ENCODE measurements around the gene NR1H3. TPM values are rescaled to one million over a fixed set of nuclear protein-coding genes. Genes with fewer than 3 reads are reported as not detected.

Gene NR1H3
- total and polyA plus RNA-seq, 7 donors: 3.9 to 12.6 (median 6.2) TPM

GRCh38 chr11:47248664-47249377, 9.0 kb upstream of the NR1H3 start, which contains the start of gene ACP2:
TSS of gene ACP2 (minus strand) at chr11:47248814. CDS start at chr11:47248789, 25 bp downstream.
- H3K36me3 ChIP-seq (ENCODE audit: insufficient read depth in 1 of 2, low read depth in 1 of 2): peaks cover 0 to 39% of the 10 kb centered on the region in 2 donors
- peak; percentile 97 to 99 (median 98) for ATAC-seq
- H3K27me3 ChIP-seq (ENCODE audit: insufficient read depth in 3 of 3, low read length in 2 of 3): no peaks in the 10 kb centered on the region
- H3K4me3 ChIP-seq: peak within 1 kb of the TSS; percentile 66
- peaks cover 16% of the 10 kb centered on the region for H3K4me1 ChIP-seq
- no peaks in the 10 kb centered on the region for H3K9me3 ChIP-seq
- DNase-seq: peak; percentile 88 to 94
- WGBS, 3 donors: 0 to 1% (median 0%) methylated on average over 45 of the region's 45 CpGs
- peak within 1 kb of the TSS; percentile 89 for H3K27ac ChIP-seq
- TF ChIP-seq, protein P1, sequence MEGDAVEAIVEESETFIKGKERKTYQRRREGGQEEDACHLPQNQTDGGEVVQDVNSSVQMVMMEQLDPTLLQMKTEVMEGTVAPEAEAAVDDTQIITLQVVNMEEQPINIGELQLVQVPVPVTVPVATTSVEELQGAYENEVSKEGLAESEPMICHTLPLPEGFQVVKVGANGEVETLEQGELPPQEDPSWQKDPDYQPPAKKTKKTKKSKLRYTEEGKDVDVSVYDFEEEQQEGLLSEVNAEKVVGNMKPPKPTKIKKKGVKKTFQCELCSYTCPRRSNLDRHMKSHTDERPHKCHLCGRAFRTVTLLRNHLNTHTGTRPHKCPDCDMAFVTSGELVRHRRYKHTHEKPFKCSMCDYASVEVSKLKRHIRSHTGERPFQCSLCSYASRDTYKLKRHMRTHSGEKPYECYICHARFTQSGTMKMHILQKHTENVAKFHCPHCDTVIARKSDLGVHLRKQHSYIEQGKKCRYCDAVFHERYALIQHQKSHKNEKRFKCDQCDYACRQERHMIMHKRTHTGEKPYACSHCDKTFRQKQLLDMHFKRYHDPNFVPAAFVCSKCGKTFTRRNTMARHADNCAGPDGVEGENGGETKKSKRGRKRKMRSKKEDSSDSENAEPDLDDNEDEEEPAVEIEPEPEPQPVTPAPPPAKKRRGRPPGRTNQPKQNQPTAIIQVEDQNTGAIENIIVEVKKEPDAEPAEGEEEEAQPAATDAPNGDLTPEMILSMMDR (IDR thresholded peaks at IDR 0.05): no peak
- intact Hi-C loops (cut with DNase I): loop anchor here in 1 of 2 donors (5.0 kb wide), 1 partner anchor 62 kb away; the partner anchor contains the start of gene PACSIN3

- H3K36me3 ChIP-seq (ENCODE audit: insufficient read depth in 1 of 2, low read depth in 1 of 2): peaks cover 0 to 34% of the 10 kb centered on the region in 2 donors
- peak overlapping the region; percentile 89 for H3K27ac ChIP-seq
- TF ChIP-seq, protein P1 (IDR thresholded peaks at IDR 0.05): no peak
- no peaks in the 10 kb centered on the region for H3K9me3 ChIP-seq
- no peaks in the 10 kb centered on the region for H3K27me3 ChIP-seq (ENCODE audit: insufficient read depth in 3 of 3, low read length in 2 of 3)
- WGBS, 3 donors: 40 to 55% (median 52%) methylated on average over 3 of the region's 3 CpGs
- H3K4me3 ChIP-seq: peak overlapping the region; percentile 66
- intact Hi-C loops (cut with DNase I): loop anchor here in 1 of 2 donors (5.0 kb wide), 1 partner anchor 62 kb away; the partner anchor contains the start of gene PACSIN3
- DNase-seq (no peak), ATAC-seq (no peak)
- peaks cover 21% of the 10 kb centered on the region for H3K4me1 ChIP-seq
Measured at GRCh38 chr11:47249378-47249715, 8.4 kb upstream of the NR1H3 start.

- H3K9me3 ChIP-seq: no peaks in the 10 kb centered on the region
- no peak for DNase-seq
- no peak overlapping the region for H3K27ac ChIP-seq
- H3K36me3 ChIP-seq (ENCODE audit: insufficient read depth in 1 of 2, low read depth in 1 of 2): peaks cover 0 to 10% of the 10 kb centered on the region in 2 donors
- no peaks in the 10 kb centered on the region for H3K27me3 ChIP-seq (ENCODE audit: insufficient read depth in 3 of 3, low read length in 2 of 3)
- intact Hi-C loops (cut with DNase I): no loop called here
- no peak overlapping the region for H3K4me3 ChIP-seq
- TF ChIP-seq, protein P1 (IDR thresholded peaks at IDR 0.05): no peak
- WGBS, 3 donors: 74 to 78% (median 74%) methylated on average over 3 of the region's 3 CpGs
- ATAC-seq: no peak
- H3K4me1 ChIP-seq: peaks cover 29% of the 10 kb centered on the region
Measured at GRCh38 chr11:47251751-47252150, 6.0 kb upstream of the NR1H3 start.

DNA sequence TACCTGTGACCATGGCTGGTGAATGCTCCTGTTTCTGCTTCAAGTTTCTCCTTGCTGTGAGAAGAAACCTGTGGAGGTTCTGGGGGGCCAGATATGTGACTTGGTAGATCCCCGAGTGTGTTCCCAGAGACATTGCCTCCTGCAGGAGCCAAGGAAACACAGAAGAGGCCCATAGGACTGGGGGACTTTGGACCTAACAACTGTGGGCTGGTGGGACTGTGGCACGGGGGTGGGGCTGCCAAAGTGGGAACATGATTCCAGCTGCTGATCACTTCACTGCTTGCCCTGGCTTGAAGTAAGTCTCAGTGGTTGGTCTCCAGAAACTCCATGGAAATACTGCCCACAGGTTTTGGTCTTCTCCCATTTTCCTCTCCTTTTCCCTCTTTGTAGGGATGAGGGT, 4.1 kb upstream of the NR1H3 start:
- no peak overlapping the region for H3K4me3 ChIP-seq
- no peaks in the 10 kb centered on the region for H3K36me3 ChIP-seq (ENCODE audit: insufficient read depth in 1 of 2, low read depth in 1 of 2)
- no peaks in the 10 kb centered on the region for H3K9me3 ChIP-seq
- peaks cover 20% of the 10 kb centered on the region for H3K4me1 ChIP-seq
- TF ChIP-seq, protein P1 (IDR thresholded peaks at IDR 0.05): no peak
- no peaks in the 10 kb centered on the region for H3K27me3 ChIP-seq (ENCODE audit: insufficient read depth in 3 of 3, low read length in 2 of 3)
- WGBS, 3 donors: 70 to 74% (median 70%) methylated on average over 2 of the region's 2 CpGs
- intact Hi-C loops (cut with DNase I): no loop called here
- no peak for DNase-seq
- ATAC-seq: no peak
- peak overlapping the region; percentile 66 for H3K27ac ChIP-seq
